ENCODE data around the gene LTO1.

The LTO1 gene

GRCh38 chr11:69680688-69681087 is 5.5 kb upstream of the LTO1 start:
- DNase-seq (ENCODE audit: low read depth, low spot score): no peak

- no peak for DNase-seq (ENCODE audit: low read depth, low spot score)
Measured at GRCh38 chr11:69677749-69678148, 2.6 kb upstream of the LTO1 start.

DNA sequence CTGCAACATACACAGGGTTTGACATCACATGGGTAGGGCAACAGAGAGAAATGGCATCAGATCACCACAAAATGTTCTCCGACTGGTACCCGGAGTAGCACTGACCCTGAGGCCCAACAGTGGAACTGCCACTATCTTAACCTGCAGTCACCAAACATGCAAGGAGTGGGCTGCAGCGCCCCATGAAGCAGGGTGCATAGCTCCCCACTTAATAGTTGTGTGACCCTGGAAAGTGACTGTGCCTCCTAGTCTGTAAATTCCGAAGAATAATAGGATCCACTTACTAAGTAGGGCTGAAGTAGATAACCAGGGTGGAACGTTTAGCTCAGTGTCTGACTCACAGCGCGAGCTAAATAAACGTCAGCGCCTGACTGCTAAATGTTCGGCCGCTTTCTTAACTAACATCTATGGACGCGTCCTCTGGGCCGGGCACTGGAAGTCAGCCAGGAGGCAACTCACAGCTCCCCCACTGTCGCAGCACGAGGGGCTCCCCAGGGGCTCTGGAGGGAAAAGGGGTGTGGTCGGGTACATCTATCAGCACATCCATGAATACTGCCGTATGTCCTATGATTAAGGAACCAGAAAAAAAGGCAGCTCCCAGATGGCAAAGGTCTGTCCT is 777 bp downstream of the LTO1 start:
- peak; percentile 67 for DNase-seq (ENCODE audit: low read depth, low spot score)

DNA sequence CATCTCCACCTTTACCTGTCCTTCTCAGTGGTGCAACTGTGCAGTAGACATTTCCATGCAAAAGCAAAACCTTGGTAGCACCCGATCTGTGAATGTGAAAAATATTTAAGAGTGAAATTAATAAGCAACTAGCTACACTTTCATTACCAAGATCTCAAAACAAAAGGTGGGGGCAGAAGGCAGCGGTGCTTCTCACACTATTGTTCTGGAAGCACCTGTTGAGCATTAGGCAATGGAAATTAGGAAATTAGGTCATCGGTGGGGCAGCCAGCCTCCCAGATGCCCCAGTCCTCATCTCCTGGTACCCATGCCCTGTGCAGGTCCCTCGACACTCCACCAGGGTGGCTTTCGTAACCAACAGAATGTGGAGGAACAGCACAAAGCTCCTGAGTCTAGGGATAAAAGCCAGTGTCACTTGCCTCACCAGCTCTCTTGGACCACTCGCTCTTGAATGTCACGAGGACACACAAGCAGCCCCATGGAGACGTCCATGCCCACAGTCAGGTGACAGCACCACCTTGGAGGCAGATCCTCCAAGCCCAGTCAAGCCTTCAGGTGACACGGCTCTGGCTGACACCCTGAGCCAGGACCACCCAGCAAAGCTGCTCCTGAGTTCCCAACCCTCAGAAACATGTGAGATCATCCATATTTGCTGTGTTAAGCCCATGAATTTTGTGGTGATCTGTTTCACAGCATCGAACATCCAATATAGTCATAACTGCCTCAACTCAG is 3.3 kb downstream of the LTO1 start:
- no peak for DNase-seq (ENCODE audit: low read depth, low spot score)

GRCh38 chr11:69670158-69670845 is 4.9 kb downstream of the LTO1 start:
- peak; percentile 93 for DNase-seq (ENCODE audit: low read depth, low spot score)

- no peak for DNase-seq (ENCODE audit: low read depth, low spot score)
Measured at GRCh38 chr11:69669486-69669885, 5.7 kb downstream of the LTO1 start.

GRCh38 chr11:69667619-69668604 is 7.2 kb downstream of the LTO1 start:
- no peak for DNase-seq (ENCODE audit: low read depth, low spot score)

GRCh38 chr11:69666752-69667536 is 8.2 kb downstream of the LTO1 start:
- no peak for DNase-seq (ENCODE audit: low read depth, low spot score)

- no peak for DNase-seq (ENCODE audit: low read depth, low spot score)
Measured at GRCh38 chr11:69666261-69666660, 8.9 kb downstream of the LTO1 start.

- no peak for DNase-seq (ENCODE audit: low read depth, low spot score)
Measured at GRCh38 chr11:69665669-69666068, 9.5 kb downstream of the LTO1 start.

GRCh38 chr11:69664901-69665300 is 10.3 kb downstream of the LTO1 start:
- no peak for DNase-seq (ENCODE audit: low read depth, low spot score)

GRCh38 chr11:69664103-69664775 is 10.9 kb downstream of the LTO1 start:
- DNase-seq (ENCODE audit: low read depth, low spot score): no peak

DNA sequence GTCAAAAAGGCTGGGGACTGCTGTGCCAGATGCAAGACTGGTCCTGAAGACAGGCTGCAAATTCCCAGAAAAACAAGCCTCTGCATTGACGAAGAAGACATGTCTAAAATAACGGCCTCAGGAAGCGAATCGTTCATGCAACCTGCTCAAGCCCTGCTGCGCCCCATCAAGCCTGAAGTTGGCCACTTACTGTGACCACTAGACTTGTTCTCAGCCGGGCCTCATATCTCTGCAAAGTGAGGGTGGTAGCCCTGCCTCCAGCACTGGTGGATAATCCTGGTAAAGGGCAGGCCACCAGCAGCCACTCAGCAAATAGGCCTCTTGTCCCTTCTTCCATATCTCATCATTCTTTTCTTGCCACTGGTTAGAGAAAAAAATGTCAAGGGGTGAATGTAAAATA is 11.8 kb downstream of the LTO1 start:
- DNase-seq (ENCODE audit: low read depth, low spot score): no peak

DNA sequence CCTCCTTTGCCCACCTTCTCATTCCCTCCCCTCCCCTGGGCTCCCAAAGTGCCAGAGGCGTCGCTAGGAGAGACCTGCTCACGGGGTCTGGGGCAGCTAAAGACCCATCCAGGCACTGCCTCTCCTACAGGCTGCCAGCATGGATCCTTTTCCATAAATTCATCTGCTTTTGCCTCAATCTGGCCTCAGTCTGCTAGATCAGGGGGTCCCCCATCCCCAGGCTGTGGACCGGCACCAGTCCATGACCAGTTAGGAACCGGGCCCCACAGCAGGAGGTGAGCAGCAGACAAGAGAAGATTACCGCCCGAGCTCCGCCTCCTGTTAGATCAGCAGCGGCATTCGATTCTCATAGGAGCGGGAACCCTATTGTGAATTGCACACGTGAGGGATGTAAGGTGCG is 12.3 kb downstream of the LTO1 start:
- DNase-seq (ENCODE audit: low read depth, low spot score): no peak

DNA sequence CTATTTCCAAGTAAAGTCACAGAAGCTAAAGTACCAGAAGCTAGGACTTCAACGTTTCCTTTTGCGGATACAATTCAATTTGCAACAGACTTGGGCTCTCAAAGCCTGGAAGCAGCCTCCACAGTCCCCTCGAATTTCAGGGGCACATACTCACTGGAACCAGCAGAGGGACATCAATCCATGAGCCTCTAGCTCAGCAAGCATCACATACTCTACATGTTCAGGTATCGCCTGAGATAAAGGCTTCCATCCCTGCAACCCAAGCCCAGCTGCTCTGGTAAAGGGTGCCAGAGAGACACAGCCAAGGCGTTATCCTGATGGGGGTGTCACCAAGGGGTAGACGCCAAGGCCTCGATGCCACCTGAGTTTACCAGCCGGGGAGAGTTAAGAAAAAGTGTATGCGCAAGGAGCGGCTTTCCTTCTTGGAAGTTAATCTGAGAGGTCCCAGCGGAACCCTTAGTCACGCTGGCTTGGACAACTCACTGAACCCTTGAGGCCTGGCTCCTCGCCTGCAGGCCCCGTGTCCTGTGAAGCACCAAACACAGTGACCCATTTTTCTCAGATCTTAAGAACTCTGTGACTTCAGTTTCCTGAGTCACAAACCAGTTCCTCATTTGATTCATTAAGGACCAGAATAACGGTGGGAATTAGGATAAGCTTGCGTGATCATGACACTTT is 13.0 kb downstream of the LTO1 start:
- DNase-seq (ENCODE audit: low read depth, low spot score): peak; percentile 33

GRCh38 chr11:69661413-69661715 is 13.8 kb downstream of the LTO1 start:
- no peak for DNase-seq (ENCODE audit: low read depth, low spot score)

DNA sequence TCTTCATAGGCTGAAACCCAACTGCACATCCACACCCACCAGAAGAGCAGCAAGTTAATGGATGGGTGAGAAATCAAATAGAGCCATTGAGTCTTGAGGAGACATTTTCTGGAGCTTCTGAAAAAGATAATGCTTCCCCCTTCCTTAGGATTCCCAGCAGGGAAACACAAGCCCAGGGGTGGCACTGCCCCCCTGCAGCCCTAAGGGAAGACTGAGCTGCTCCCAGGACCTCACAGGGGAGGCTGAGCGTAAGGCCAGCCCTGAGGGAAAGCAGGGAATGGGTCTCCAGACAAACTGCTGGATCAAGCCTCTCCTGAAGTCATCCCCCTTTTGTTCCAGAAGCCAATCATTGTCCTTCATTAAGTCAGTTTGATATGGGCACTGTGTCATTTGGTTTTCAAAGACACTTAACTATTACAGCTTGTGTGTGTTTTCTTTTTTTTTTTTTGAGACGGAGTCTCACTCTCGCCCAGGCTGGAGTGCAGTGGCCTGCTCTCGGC is 15.1 kb downstream of the LTO1 start:
- DNase-seq (ENCODE audit: low read depth, low spot score): no peak

GRCh38 chr11:69659591-69659990 is 15.6 kb downstream of the LTO1 start:
- no peak for DNase-seq (ENCODE audit: low read depth, low spot score)

- peak; percentile 25 for DNase-seq (ENCODE audit: low read depth, low spot score)
Measured at GRCh38 chr11:69658626-69659450, 16.3 kb downstream of the LTO1 start.

Measured in astrocyte of the hippocampus (primary cell).